SK-N-SH treated with all-trans-retinoic acid at 6 μM for 48 hours (cell line): Measurements from ENCODE around the gene TPO.

Experiments used
- ATAC-seq: fragments of 200-7000 bp; cut with Tn5 transposase; 3 replicates; pipeline ENCODE4 v1.9.1; 2020; ENCODE audit warnings: mild to moderate bottlenecking, moderate library complexity
- ARNTL ChIP-seq: fragments of 450-650 bp; formaldehyde crosslinking; IDR thresholded peaks from 2 replicates; pipeline ENCODE4 v1.5.0; 2020; ENCODE audit warnings: low read depth, mild to moderate bottlenecking, moderate library complexity, borderline replicate concordance
- BACH2 ChIP-seq: fragments of 250-450 bp; sonication (Bioruptor Pico); IDR thresholded peaks from 2 replicates; pipeline ENCODE4 v1.9.0; 2021; ENCODE audit warnings: mild to moderate bottlenecking, borderline replicate concordance
- CSDC2 ChIP-seq: fragments of 250-450 bp; sonication (Bioruptor Pico); IDR thresholded peaks from 2 replicates; pipeline ENCODE4 v1.5.0; 2020; ENCODE audit warnings: mild to moderate bottlenecking, moderate library complexity
- CSRNP3 ChIP-seq: fragments of 250-450 bp; sonication (Bioruptor Pico); IDR thresholded peaks from 2 replicates; pipeline ENCODE4 v1.5.1; 2021; ENCODE audit warnings: mild to moderate bottlenecking, moderate library complexity
- ESRRG ChIP-seq: fragments of 250-450 bp; sonication (Bioruptor Pico); IDR thresholded peaks from 2 replicates; pipeline ENCODE4 v1.6.1; 2021; ENCODE audit warnings: mild to moderate bottlenecking
- GLIS3 ChIP-seq: fragments of 250-450 bp; sonication (Bioruptor Pico); IDR thresholded peaks from 2 replicates; pipeline ENCODE4 v1.5.0; 2020; ENCODE audit warnings: mild to moderate bottlenecking, moderate library complexity
- ISL1 ChIP-seq: fragments of 250-450 bp; sonication (Bioruptor Pico); IDR thresholded peaks from 2 replicates; pipeline ENCODE4 v2.1.2; 2022; ENCODE audit warnings: mild to moderate bottlenecking, moderate library complexity
- OSR1 ChIP-seq: fragments of 250-450 bp; sonication (Bioruptor Pico); IDR thresholded peaks from 2 replicates; pipeline ENCODE4 v1.8.0; 2022; ENCODE audit warnings: moderate library complexity, mild to moderate bottlenecking, inconsistent platforms
- PATZ1 ChIP-seq: fragments of 250-450 bp; sonication (Bioruptor Pico); IDR thresholded peaks from 2 replicates; pipeline ENCODE4 v1.8.0; 2020; ENCODE audit warnings: mild to moderate bottlenecking, moderate library complexity, borderline replicate concordance
- PPARA ChIP-seq: fragments of 250-450 bp; sonication (Bioruptor Pico); IDR thresholded peaks from 2 replicates; pipeline ENCODE4 v1.5.0; 2020; ENCODE audit warnings: mild to moderate bottlenecking, borderline replicate concordance
- RARB ChIP-seq: fragments of 250-450 bp; sonication (Bioruptor Pico); IDR thresholded peaks from 2 replicates; pipeline ENCODE4 v1.8.0; 2021; ENCODE audit warnings: mild to moderate bottlenecking, moderate library complexity
- SNAI2 ChIP-seq: fragments of 250-450 bp; sonication (Bioruptor Pico); IDR thresholded peaks from 2 replicates; pipeline ENCODE4 v1.5.0; 2020; ENCODE audit warnings: mild to moderate bottlenecking, moderate library complexity
- TCF4 ChIP-seq: fragments of 250-450 bp; sonication (Bioruptor Pico); IDR thresholded peaks from 2 replicates; pipeline ENCODE4 v1.8.0; 2021; ENCODE audit warnings: mild to moderate bottlenecking, moderate library complexity, borderline replicate concordance
- TOX ChIP-seq: fragments of 250-450 bp; sonication (Bioruptor Pico); IDR thresholded peaks from 2 replicates; pipeline ENCODE4 v1.8.0; 2021; ENCODE audit warnings: mild to moderate bottlenecking, moderate library complexity, borderline replicate concordance
- ZC3H10 ChIP-seq: fragments of 250-450 bp; sonication (Bioruptor Pico); IDR thresholded peaks from 2 replicates; pipeline ENCODE4 v1.5.1; 2021; ENCODE audit warnings: mild to moderate bottlenecking, moderate library complexity
- ZFP3 ChIP-seq: fragments of 250-450 bp; sonication (Bioruptor Pico); IDR thresholded peaks from 2 replicates; pipeline ENCODE4 v1.5.0; 2020; ENCODE audit warnings: mild to moderate bottlenecking, moderate library complexity
- ZNF565 ChIP-seq: fragments of 450-650 bp; formaldehyde crosslinking; conservative IDR thresholded peaks from 2 replicates; pipeline ENCODE4 v1.5.0; 2020; ENCODE audit warnings: low read depth, mild to moderate bottlenecking, moderate library complexity
- ZNF70 ChIP-seq: fragments of 450-650 bp; formaldehyde crosslinking; IDR thresholded peaks from 2 replicates; pipeline ENCODE4 v1.5.0; 2020; ENCODE audit warnings: mild to moderate bottlenecking, moderate library complexity
- ZNF8 ChIP-seq: fragments of 450-650 bp; formaldehyde crosslinking; IDR thresholded peaks from 2 replicates; pipeline ENCODE4 v1.5.0; 2020; ENCODE audit warnings: mild to moderate bottlenecking, moderate library complexity
- TF ChIP-seq, protein P1 (sequence below): fragments of 250-450 bp; sonication (Bioruptor Pico); IDR thresholded peaks from 2 replicates; pipeline ENCODE4 v1.5.1; 2020; ENCODE audit warnings: low read depth, mild to moderate bottlenecking, moderate library complexity
- TF ChIP-seq, protein P2 (sequence below): fragments of 250-450 bp; sonication (Bioruptor Pico); IDR thresholded peaks from 2 replicates; pipeline ENCODE4 v1.5.0; 2020; ENCODE audit warnings: mild to moderate bottlenecking, moderate library complexity
- TF ChIP-seq, protein P3 (sequence below): fragments of 250-450 bp; sonication (Bioruptor Pico); IDR thresholded peaks from 2 replicates; pipeline ENCODE4 v1.8.0; 2021; ENCODE audit warnings: low read depth, mild to moderate bottlenecking, moderate library complexity, borderline replicate concordance

The TPO gene

DNA sequence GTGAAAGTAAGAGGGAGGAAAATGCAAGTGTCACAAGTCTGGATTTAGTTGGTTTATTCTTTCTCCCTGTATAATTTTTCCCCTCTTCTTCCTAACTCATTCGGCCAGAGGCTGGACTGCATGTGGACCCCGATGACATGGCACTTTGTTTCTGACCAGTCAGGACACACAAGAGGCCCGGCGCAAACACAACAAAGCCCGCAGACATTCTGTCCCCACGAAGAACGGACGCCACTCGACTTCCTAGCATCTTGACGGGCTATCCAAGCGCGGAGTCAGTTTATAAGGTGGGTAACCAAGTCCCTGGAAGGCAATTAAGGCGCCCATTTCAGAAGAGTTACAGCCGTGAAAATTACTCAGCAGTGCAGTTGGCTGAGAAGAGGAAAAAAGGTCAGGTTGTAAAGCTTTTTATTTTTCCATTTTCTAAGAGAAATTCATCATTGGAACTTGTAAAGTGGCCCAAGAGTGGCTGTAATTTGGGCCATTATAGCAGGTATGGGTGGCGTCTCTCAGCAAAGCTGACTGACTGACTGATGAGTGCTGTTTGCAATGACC lies at the start of gene TPO:
TPO (plus strand) TSS at position 308 of the 555 bp plus-strand sequence. CDS start 946 bp downstream, outside the sequence.
- ATAC-seq, result no peak
- TF ChIP-seq, protein P1, sequence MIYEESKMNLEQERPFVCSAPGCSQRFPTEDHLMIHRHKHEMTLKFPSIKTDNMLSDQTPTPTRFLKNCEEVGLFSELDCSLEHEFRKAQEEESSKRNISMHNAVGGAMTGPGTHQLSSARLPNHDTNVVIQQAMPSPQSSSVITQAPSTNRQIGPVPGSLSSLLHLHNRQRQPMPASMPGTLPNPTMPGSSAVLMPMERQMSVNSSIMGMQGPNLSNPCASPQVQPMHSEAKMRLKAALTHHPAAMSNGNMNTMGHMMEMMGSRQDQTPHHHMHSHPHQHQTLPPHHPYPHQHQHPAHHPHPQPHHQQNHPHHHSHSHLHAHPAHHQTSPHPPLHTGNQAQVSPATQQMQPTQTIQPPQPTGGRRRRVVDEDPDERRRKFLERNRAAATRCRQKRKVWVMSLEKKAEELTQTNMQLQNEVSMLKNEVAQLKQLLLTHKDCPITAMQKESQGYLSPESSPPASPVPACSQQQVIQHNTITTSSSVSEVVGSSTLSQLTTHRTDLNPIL (CRISPR knock-in tag), result no peak
- TF ChIP-seq CSDC2 (CRISPR knock-in tag) (no peak), ZNF70 (CRISPR knock-in tag) (no peak), OSR1 (CRISPR knock-in tag) (no peak), ZC3H10 (CRISPR knock-in tag) (no peak), ARNTL (CRISPR knock-in tag) (no peak), ZFP3 (CRISPR knock-in tag) (no peak), GLIS3 (CRISPR knock-in tag) (no peak), TCF4 (CRISPR knock-in tag) (no peak), RARB (no peak), ZNF565 (CRISPR knock-in tag) (no peak), ESRRG (no peak), CSRNP3 (no peak), TOX (CRISPR knock-in tag) (no peak), PPARA (no peak), SNAI2 (CRISPR knock-in tag) (no peak), ISL1 (CRISPR knock-in tag) (no peak), ZNF8 (CRISPR knock-in tag) (no peak)
- TF ChIP-seq, protein P2, sequence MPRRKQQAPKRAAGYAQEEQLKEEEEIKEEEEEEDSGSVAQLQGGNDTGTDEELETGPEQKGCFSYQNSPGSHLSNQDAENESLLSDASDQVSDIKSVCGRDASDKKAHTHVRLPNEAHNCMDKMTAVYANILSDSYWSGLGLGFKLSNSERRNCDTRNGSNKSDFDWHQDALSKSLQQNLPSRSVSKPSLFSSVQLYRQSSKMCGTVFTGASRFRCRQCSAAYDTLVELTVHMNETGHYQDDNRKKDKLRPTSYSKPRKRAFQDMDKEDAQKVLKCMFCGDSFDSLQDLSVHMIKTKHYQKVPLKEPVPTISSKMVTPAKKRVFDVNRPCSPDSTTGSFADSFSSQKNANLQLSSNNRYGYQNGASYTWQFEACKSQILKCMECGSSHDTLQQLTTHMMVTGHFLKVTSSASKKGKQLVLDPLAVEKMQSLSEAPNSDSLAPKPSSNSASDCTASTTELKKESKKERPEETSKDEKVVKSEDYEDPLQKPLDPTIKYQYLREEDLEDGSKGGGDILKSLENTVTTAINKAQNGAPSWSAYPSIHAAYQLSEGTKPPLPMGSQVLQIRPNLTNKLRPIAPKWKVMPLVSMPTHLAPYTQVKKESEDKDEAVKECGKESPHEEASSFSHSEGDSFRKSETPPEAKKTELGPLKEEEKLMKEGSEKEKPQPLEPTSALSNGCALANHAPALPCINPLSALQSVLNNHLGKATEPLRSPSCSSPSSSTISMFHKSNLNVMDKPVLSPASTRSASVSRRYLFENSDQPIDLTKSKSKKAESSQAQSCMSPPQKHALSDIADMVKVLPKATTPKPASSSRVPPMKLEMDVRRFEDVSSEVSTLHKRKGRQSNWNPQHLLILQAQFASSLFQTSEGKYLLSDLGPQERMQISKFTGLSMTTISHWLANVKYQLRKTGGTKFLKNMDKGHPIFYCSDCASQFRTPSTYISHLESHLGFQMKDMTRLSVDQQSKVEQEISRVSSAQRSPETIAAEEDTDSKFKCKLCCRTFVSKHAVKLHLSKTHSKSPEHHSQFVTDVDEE (CRISPR knock-in tag), result no peak

DNA sequence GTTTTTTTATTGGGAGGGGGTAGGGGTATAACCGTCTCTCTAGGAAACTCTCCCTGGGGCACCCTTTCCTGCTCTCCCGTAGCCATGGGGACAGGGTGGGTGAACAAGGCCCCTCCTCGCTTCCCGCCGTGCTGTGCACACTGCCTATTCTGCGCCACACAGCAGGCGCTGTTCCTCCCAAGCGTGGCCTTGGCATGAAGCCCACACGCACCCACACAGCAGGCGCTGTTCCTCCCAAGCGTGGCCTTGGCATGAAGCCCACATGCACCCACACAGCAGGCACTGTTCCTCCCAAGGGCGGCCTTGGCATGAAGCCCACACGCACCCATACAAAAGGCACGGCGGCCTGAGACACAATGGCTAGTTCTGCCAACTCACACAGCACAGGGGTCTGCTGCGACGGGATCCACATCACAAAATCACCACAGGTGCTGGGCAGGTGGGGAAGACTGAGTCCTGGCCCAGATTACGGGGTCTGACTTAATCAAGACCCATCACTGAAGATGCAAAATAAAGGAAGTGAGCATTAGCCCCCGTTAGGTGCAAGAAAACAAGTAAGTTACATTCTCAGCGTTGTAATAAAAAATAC lies 46.6 kb upstream of the TPO start:
- no peak for ATAC-seq
- TF ChIP-seq RARB (no peak), BACH2 (no peak), ISL1 (CRISPR knock-in tag) (no peak), ARNTL (CRISPR knock-in tag) (no peak), PATZ1 (CRISPR knock-in tag) (no peak), ZNF8 (CRISPR knock-in tag) (no peak), TOX (CRISPR knock-in tag) (no peak), GLIS3 (CRISPR knock-in tag) (no peak), SNAI2 (CRISPR knock-in tag) (no peak)
- TF ChIP-seq, protein P3, sequence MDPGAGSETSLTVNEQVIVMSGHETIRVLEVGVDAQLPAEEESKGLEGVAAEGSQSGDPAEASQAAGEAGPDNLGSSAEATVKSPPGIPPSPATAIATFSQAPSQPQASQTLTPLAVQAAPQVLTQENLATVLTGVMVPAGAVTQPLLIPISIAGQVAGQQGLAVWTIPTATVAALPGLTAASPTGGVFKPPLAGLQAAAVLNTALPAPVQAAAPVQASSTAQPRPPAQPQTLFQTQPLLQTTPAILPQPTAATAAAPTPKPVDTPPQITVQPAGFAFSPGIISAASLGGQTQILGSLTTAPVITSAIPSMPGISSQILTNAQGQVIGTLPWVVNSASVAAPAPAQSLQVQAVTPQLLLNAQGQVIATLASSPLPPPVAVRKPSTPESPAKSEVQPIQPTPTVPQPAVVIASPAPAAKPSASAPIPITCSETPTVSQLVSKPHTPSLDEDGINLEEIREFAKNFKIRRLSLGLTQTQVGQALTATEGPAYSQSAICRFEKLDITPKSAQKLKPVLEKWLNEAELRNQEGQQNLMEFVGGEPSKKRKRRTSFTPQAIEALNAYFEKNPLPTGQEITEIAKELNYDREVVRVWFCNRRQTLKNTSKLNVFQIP (CRISPR knock-in tag), result no peak
- TF ChIP-seq, protein P1 (CRISPR knock-in tag), result no peak
- TF ChIP-seq, all 23 proteins: peak for 0
